ENCODE results near the gene OR2D3. TPM values are rescaled to one million over a fixed set of nuclear protein-coding genes. Genes with fewer than 3 reads are reported as not detected.
"Not testable (repeated sequence)": the region's sequence is repeated elsewhere in the genome, so short reads cannot be mapped to it uniquely, and the experiment has no call there.

OR2D3 gene
- total RNA-seq, 6 experiments from 2014 or later: not detected

DNA sequence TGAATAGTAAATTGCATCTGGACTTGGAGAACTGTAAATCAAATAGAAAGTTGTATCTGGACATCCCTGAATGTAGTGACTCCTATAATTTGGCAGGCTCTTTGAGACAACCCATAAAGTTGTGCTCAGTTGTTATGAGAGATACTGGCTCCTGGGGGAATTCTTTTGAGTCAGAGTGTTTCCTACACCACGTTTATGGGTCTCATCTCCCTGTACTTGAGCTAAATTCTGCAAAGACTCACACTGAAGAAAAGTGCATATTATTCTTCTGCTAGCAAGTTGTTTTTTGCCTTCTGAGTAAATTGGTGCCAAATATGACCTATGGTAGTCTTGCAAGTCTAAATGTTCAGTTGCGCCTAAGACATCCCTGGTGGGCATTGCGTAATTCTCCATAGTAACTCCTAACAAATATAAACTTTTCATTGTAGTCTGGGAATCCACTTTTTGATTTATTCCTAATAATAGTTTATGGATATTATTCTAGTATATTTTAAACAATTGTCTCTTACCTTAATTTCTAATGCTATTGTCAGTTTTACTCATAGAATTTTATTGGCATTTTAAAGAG, 10.4 kb downstream of the OR2D3 start:
- ATAC-seq (no peak), DNase-seq (no peak)
- Histone ChIP-seq H3K4me1 (peaks cover 0 to 5% (median 0%) of the 10 kb centered on the region in 4 donors), H3K27me3 (peaks cover 0 to 5% of the 10 kb centered on the region in 2 donors), H3K27ac (no peak overlapping the region), H3K9me3 (no peaks in the 10 kb centered on the region), H3K4me3 (no peak overlapping the region), H3K36me3 (no peaks in the 10 kb centered on the region)
- TF ChIP-seq POLR2A (IDR thresholded peaks at IDR 0.05): no peak
- TF ChIP-seq, protein P1, sequence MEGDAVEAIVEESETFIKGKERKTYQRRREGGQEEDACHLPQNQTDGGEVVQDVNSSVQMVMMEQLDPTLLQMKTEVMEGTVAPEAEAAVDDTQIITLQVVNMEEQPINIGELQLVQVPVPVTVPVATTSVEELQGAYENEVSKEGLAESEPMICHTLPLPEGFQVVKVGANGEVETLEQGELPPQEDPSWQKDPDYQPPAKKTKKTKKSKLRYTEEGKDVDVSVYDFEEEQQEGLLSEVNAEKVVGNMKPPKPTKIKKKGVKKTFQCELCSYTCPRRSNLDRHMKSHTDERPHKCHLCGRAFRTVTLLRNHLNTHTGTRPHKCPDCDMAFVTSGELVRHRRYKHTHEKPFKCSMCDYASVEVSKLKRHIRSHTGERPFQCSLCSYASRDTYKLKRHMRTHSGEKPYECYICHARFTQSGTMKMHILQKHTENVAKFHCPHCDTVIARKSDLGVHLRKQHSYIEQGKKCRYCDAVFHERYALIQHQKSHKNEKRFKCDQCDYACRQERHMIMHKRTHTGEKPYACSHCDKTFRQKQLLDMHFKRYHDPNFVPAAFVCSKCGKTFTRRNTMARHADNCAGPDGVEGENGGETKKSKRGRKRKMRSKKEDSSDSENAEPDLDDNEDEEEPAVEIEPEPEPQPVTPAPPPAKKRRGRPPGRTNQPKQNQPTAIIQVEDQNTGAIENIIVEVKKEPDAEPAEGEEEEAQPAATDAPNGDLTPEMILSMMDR (IDR thresholded peaks at IDR 0.05): no peak
- intact Hi-C loops (cut with DNase I): no loop called here
- 75% methylated on average over 3 of the region's 3 CpGs for WGBS (ENCODE audit: insufficient coverage, low coverage, low lambda C conversion rate, missing lambda C conversion rate)

DNA sequence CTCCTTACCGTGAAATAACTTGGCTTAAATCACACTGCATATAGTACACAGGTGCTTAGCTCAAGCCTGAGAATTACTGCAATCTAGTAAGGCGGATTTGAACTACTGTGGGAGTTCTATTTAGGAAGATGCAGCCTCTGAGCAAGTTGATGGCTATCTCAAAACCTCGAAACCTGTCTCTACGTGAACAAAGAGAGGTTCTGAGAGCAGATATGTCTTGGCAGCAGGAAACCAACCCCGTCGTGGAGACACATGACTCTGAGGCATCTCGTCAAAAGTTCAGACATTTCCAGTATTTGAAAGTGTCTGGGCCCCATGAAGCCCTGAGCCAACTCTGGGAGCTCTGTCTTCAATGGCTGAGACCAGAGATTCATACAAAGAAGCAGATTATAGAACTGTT, 11.3 kb downstream of the OR2D3 start:
- Histone ChIP-seq H3K27me3 (peaks cover 0 to 5% of the 10 kb centered on the region in 2 donors), H3K9me3 (no peaks in the 10 kb centered on the region), H3K4me3 (no peak overlapping the region), H3K27ac (no peak overlapping the region), H3K36me3 (no peaks in the 10 kb centered on the region), H3K4me1 (peaks cover 0 to 5% (median 0%) of the 10 kb centered on the region in 4 donors)
- no peak for DNase-seq
- intact Hi-C loops (cut with DNase I): no loop called here
- no peak for ATAC-seq
- 52% methylated on average over 7 of the region's 7 CpGs for WGBS (ENCODE audit: insufficient coverage, low coverage, low lambda C conversion rate, missing lambda C conversion rate)
- no peak for TF ChIP-seq POLR2A (IDR thresholded peaks at IDR 0.05)
- TF ChIP-seq, protein P1 (IDR thresholded peaks at IDR 0.05): no peak

DNA sequence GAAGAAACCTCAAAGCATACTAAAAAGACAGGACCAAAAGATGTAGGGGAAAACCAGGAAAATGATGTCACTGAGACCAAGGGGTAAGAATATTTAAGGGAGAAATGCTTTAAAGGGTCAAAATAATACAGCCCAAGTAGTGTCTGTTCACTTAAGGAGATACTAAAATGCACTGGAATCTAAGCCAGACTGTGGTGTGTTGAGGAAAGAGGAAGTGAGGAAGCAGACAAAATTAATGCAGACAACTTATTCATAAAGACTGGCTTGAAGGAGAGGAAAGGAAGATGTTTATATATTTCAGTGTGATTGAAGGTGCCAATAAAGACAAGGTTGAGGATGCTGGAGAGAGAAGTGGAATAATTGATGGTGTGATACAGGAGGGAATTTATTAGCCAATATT, 21.2 kb downstream of the OR2D3 start:
- Histone ChIP-seq H3K36me3 (no peaks in the 10 kb centered on the region), H3K27ac (no peak overlapping the region), H3K4me3 (no peak overlapping the region), H3K27me3 (no peaks in the 10 kb centered on the region), H3K4me1 (no peaks in the 10 kb centered on the region), H3K9me3 (no peaks in the 10 kb centered on the region)
- intact Hi-C loops (cut with DNase I): no loop called here
- TF ChIP-seq POLR2A (IDR thresholded peaks at IDR 0.05): no peak
- TF ChIP-seq, protein P1 (IDR thresholded peaks at IDR 0.05): no peak
- DNase-seq (no peak), ATAC-seq (no peak)

DNA sequence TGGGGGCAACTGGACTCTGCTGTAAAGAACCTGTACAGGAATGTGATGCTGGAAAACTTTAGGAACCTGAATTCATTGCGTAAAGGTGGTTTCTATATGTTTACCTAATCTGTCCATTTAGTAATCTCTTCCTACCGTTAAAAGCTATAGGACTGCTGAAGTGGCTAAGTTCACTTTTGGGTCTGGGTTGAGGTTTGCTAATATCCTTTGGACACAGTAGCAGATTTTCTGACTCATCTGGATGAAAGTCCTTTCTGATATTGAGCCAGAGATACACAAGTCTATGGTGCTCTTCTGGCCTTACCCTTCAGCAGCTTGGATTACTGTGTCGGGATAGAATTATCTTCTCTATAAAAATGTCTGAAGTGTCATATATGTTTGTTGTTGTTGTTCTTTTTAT, 22.3 kb downstream of the OR2D3 start:
- DNase-seq: no peak
- TF ChIP-seq, protein P1 (IDR thresholded peaks at IDR 0.05): no peak
- no peak for TF ChIP-seq POLR2A (IDR thresholded peaks at IDR 0.05)
- WGBS (ENCODE audit: insufficient coverage, low coverage, low lambda C conversion rate, missing lambda C conversion rate): 62% methylated on average over 3 of the region's 3 CpGs
- intact Hi-C loops (cut with DNase I): no loop called here
- no peaks in the 10 kb centered on the region for H3K36me3 ChIP-seq
- no peaks in the 10 kb centered on the region for H3K27me3 ChIP-seq
- H3K4me3 ChIP-seq: no peak overlapping the region
- no peak overlapping the region for H3K27ac ChIP-seq
- H3K4me1 ChIP-seq: no peaks in the 10 kb centered on the region
- no peaks in the 10 kb centered on the region for H3K9me3 ChIP-seq
- no peak for ATAC-seq

DNA sequence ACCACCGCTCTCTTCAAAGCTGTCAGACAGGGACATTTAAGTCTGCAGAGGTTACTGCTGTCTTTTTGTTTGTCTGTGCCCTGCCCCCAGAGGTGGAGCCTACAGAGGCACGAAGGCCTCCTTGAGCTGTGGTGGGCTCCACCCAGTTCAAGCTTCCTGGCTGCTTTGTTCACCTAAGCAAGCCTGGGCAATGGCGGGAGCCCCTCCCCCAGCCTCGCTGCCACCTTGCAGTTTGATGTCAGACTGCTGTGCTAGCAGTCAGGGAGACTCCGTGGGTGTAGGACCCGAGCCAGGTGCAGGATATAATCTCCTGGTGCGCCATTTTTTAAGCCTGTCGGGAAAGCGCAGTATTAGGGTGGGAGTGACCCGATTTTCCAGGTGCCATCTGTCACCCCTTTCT, 33.4 kb downstream of the OR2D3 start:
- H3K9me3 ChIP-seq; intact Hi-C loops (cut with DNase I); H3K4me3 ChIP-seq; H3K27me3 ChIP-seq; H3K4me1 ChIP-seq; H3K27ac ChIP-seq; ATAC-seq; DNase-seq; H3K36me3 ChIP-seq: not testable (repeated sequence)
- WGBS (ENCODE audit: insufficient coverage, low coverage, low lambda C conversion rate, missing lambda C conversion rate): 70% methylated on average over 4 of the region's 10 CpGs
